Stimulated activated memory B cell treated with anti-CD40 and anti-IgM and Interleukin-4, amounts not matched to agents 10 μg/mL and 1 μg/mL and 100 μg/mL, for 72 hours (primary cell): ENCODE data around the gene SMARCC1.

Source experiments
- ATAC-seq: fragments of 150-1000 bp; cut with Tn5 transposase; 2 replicates; pipeline ENCODE4 v1.10.0; 2021
- H3K27ac Mint-ChIP-seq: one replicate; pipeline ENCODE4 v1.8.0; 2022; ENCODE audit warnings: mild to moderate bottlenecking, mixed read lengths
- H3K27me3 Mint-ChIP-seq: one replicate; pipeline ENCODE4 v1.8.0; 2022; ENCODE audit warnings: mixed read lengths
- H3K36me3 Mint-ChIP-seq: one replicate; pipeline ENCODE4 v1.8.0; 2022; ENCODE audit warnings: mixed read lengths
- H3K4me1 Mint-ChIP-seq: one replicate; pipeline ENCODE4 v1.8.0; 2022; ENCODE audit warnings: mixed read lengths
- H3K4me3 Mint-ChIP-seq: one replicate; pipeline ENCODE4 v1.8.0; 2022; ENCODE audit warnings: mild to moderate bottlenecking, moderate library complexity, mixed read lengths
- H3K9me3 Mint-ChIP-seq: one replicate; pipeline ENCODE4 v1.8.0; 2022; ENCODE audit warnings: mixed read lengths

Gene SMARCC1

GRCh38 chr3:47610583-47610982 lies 171.1 kb downstream of the SMARCC1 start:
- H3K27me3 Mint-ChIP-seq: no peaks in the 10 kb centered on the region
- H3K9me3 Mint-ChIP-seq: no peaks in the 10 kb centered on the region
- no peak overlapping the region for H3K4me3 Mint-ChIP-seq
- H3K36me3 Mint-ChIP-seq: peaks cover 51% of the 10 kb centered on the region
- no peak overlapping the region for H3K27ac Mint-ChIP-seq
- ATAC-seq: no peak
- no peaks in the 10 kb centered on the region for H3K4me1 Mint-ChIP-seq

- no peaks in the 10 kb centered on the region for H3K27me3 Mint-ChIP-seq
- H3K4me3 Mint-ChIP-seq: no peak overlapping the region
- peaks cover 76% of the 10 kb centered on the region for H3K36me3 Mint-ChIP-seq
- no peak for ATAC-seq
- H3K4me1 Mint-ChIP-seq: no peaks in the 10 kb centered on the region
- no peak overlapping the region for H3K27ac Mint-ChIP-seq
- no peaks in the 10 kb centered on the region for H3K9me3 Mint-ChIP-seq
These were observed 174.4 kb downstream of the SMARCC1 start for GRCh38 chr3:47607335-47607734.

GRCh38 chr3:47606165-47606564 lies 175.5 kb downstream of the SMARCC1 start:
- Mint-ChIP-seq H3K9me3 (no peaks in the 10 kb centered on the region), H3K27ac (no peak overlapping the region), H3K27me3 (no peaks in the 10 kb centered on the region), H3K4me3 (no peak overlapping the region), H3K36me3 (peaks cover 71% of the 10 kb centered on the region), H3K4me1 (no peaks in the 10 kb centered on the region)
- ATAC-seq: no peak

GRCh38 chr3:47605652-47606051 lies 176.0 kb downstream of the SMARCC1 start:
- no peaks in the 10 kb centered on the region for H3K27me3 Mint-ChIP-seq
- peaks cover 72% of the 10 kb centered on the region for H3K36me3 Mint-ChIP-seq
- no peaks in the 10 kb centered on the region for H3K9me3 Mint-ChIP-seq
- no peak overlapping the region for H3K4me3 Mint-ChIP-seq
- ATAC-seq: no peak
- no peaks in the 10 kb centered on the region for H3K4me1 Mint-ChIP-seq
- H3K27ac Mint-ChIP-seq: no peak overlapping the region

GRCh38 chr3:47604145-47604544 lies 177.5 kb downstream of the SMARCC1 start:
- Mint-ChIP-seq H3K4me1 (no peaks in the 10 kb centered on the region), H3K27ac (no peak overlapping the region), H3K9me3 (no peaks in the 10 kb centered on the region), H3K4me3 (no peak overlapping the region), H3K27me3 (no peaks in the 10 kb centered on the region), H3K36me3 (peaks cover 59% of the 10 kb centered on the region)
- no peak for ATAC-seq

- no peak overlapping the region for H3K4me3 Mint-ChIP-seq
- no peaks in the 10 kb centered on the region for H3K4me1 Mint-ChIP-seq
- peaks cover 59% of the 10 kb centered on the region for H3K36me3 Mint-ChIP-seq
- H3K9me3 Mint-ChIP-seq: no peaks in the 10 kb centered on the region
- no peaks in the 10 kb centered on the region for H3K27me3 Mint-ChIP-seq
- ATAC-seq: no peak
- H3K27ac Mint-ChIP-seq: no peak overlapping the region
These were observed 178.4 kb downstream of the SMARCC1 start for GRCh38 chr3:47603332-47603731.

GRCh38 chr3:47601281-47601680 lies 180.4 kb downstream of the SMARCC1 start:
- Mint-ChIP-seq H3K27me3 (no peaks in the 10 kb centered on the region), H3K36me3 (peaks cover 64% of the 10 kb centered on the region), H3K4me1 (no peaks in the 10 kb centered on the region), H3K9me3 (no peaks in the 10 kb centered on the region), H3K27ac (no peak overlapping the region), H3K4me3 (no peak overlapping the region)
- no peak for ATAC-seq

- Mint-ChIP-seq H3K36me3 (peaks cover 73% of the 10 kb centered on the region), H3K27ac (no peak overlapping the region), H3K4me1 (no peaks in the 10 kb centered on the region), H3K4me3 (no peak overlapping the region), H3K27me3 (no peaks in the 10 kb centered on the region), H3K9me3 (no peaks in the 10 kb centered on the region)
- no peak for ATAC-seq
These were observed 186.9 kb downstream of the SMARCC1 start for GRCh38 chr3:47594792-47595191.

- Mint-ChIP-seq H3K36me3 (peaks cover 77% of the 10 kb centered on the region), H3K27me3 (no peaks in the 10 kb centered on the region), H3K9me3 (no peaks in the 10 kb centered on the region), H3K4me3 (no peak overlapping the region), H3K4me1 (no peaks in the 10 kb centered on the region), H3K27ac (no peak overlapping the region)
- no peak for ATAC-seq
These were observed 189.5 kb downstream of the SMARCC1 start for GRCh38 chr3:47592066-47592795.

GRCh38 chr3:47590216-47590615 lies 191.5 kb downstream of the SMARCC1 start:
- Mint-ChIP-seq H3K27ac (peak overlapping the region; percentile 39), H3K27me3 (no peaks in the 10 kb centered on the region), H3K9me3 (no peaks in the 10 kb centered on the region), H3K4me3 (no peak overlapping the region), H3K36me3 (peaks cover 78% of the 10 kb centered on the region), H3K4me1 (no peaks in the 10 kb centered on the region)
- no peak for ATAC-seq

- ATAC-seq: no peak
- no peak overlapping the region for H3K27ac Mint-ChIP-seq
- H3K4me1 Mint-ChIP-seq: no peaks in the 10 kb centered on the region
- H3K36me3 Mint-ChIP-seq: peaks cover 66% of the 10 kb centered on the region
- H3K9me3 Mint-ChIP-seq: no peaks in the 10 kb centered on the region
- no peak overlapping the region for H3K4me3 Mint-ChIP-seq
- no peaks in the 10 kb centered on the region for H3K27me3 Mint-ChIP-seq
These were observed 193.1 kb downstream of the SMARCC1 start for GRCh38 chr3:47588587-47588986.

- Mint-ChIP-seq H3K36me3 (peaks cover 61% of the 10 kb centered on the region), H3K4me3 (no peak overlapping the region), H3K27ac (no peak overlapping the region), H3K4me1 (no peaks in the 10 kb centered on the region), H3K9me3 (no peaks in the 10 kb centered on the region), H3K27me3 (no peaks in the 10 kb centered on the region)
- ATAC-seq: no peak
These were observed 193.6 kb downstream of the SMARCC1 start for GRCh38 chr3:47588053-47588452.

GRCh38 chr3:47586746-47587145 lies 194.9 kb downstream of the SMARCC1 start:
- no peak for ATAC-seq
- H3K27me3 Mint-ChIP-seq: no peaks in the 10 kb centered on the region
- H3K9me3 Mint-ChIP-seq: no peaks in the 10 kb centered on the region
- no peak overlapping the region for H3K27ac Mint-ChIP-seq
- H3K4me1 Mint-ChIP-seq: no peaks in the 10 kb centered on the region
- H3K4me3 Mint-ChIP-seq: no peak overlapping the region
- H3K36me3 Mint-ChIP-seq: peaks cover 54% of the 10 kb centered on the region

GRCh38 chr3:47583320-47584075 lies 198.2 kb downstream of the SMARCC1 start:
- Mint-ChIP-seq H3K27ac (no peak overlapping the region), H3K36me3 (peaks cover 23% of the 10 kb centered on the region), H3K9me3 (no peaks in the 10 kb centered on the region), H3K4me3 (no peak overlapping the region), H3K27me3 (peaks cover 14% of the 10 kb centered on the region), H3K4me1 (no peaks in the 10 kb centered on the region)
- no peak for ATAC-seq

- no peaks in the 10 kb centered on the region for H3K9me3 Mint-ChIP-seq
- H3K4me1 Mint-ChIP-seq: no peaks in the 10 kb centered on the region
- peaks cover 14% of the 10 kb centered on the region for H3K27me3 Mint-ChIP-seq
- no peak overlapping the region for H3K4me3 Mint-ChIP-seq
- H3K36me3 Mint-ChIP-seq: peaks cover 10% of the 10 kb centered on the region
- no peak overlapping the region for H3K27ac Mint-ChIP-seq
- no peak for ATAC-seq
These were observed 199.9 kb downstream of the SMARCC1 start for GRCh38 chr3:47581835-47582234.

GRCh38 chr3:47581422-47581821 lies 200.3 kb downstream of the SMARCC1 start:
- Mint-ChIP-seq H3K27me3 (peaks cover 14% of the 10 kb centered on the region), H3K27ac (no peak overlapping the region), H3K4me3 (no peak overlapping the region)

More at GRCh38 chr3:47581422-47581821, 200.3 kb downstream of the SMARCC1 start:
- Mint-ChIP-seq H3K9me3 (no peaks in the 10 kb centered on the region), H3K36me3 (peaks cover 10% of the 10 kb centered on the region), H3K4me1 (no peaks in the 10 kb centered on the region)
- ATAC-seq: no peak
